Activated T-cell treated with anti-CD3 and anti-CD28 coated beads for 1 hour (primary cell): ENCODE data around the gene MYO5B.

Experiments used
- DNase-seq: peaks from one replicate; pipeline ENCODE4 v3.0.0-alpha.2; 2020; ENCODE audit warnings: low read depth

The MYO5B gene

GRCh38 chr18:49968644-49969309 lies 226.2 kb downstream of the MYO5B start:
- no peak for DNase-seq

- no peak for DNase-seq
Observed at GRCh38 chr18:49967636-49968313, 227.2 kb downstream of the MYO5B start.

- DNase-seq: no peak
Observed at GRCh38 chr18:49967171-49967570, 227.8 kb downstream of the MYO5B start.

GRCh38 chr18:49966090-49966489 lies 228.9 kb downstream of the MYO5B start:
- no peak for DNase-seq

- DNase-seq: no peak
Observed at GRCh38 chr18:49963217-49963616, 231.7 kb downstream of the MYO5B start.

GRCh38 chr18:49961271-49961670 lies 233.7 kb downstream of the MYO5B start:
- no peak for DNase-seq

- no peak for DNase-seq
Observed at GRCh38 chr18:49960376-49960775, 234.6 kb downstream of the MYO5B start.

- DNase-seq: no peak
Observed at GRCh38 chr18:49959176-49959575, 235.8 kb downstream of the MYO5B start.

- DNase-seq: no peak
Observed at GRCh38 chr18:49955263-49955662, 239.7 kb downstream of the MYO5B start.

GRCh38 chr18:49953391-49953790 lies 241.6 kb downstream of the MYO5B start:
- DNase-seq: no peak

GRCh38 chr18:49949951-49950395 lies 245.0 kb downstream of the MYO5B start:
- no peak for DNase-seq

- no peak for DNase-seq
Observed at GRCh38 chr18:49948975-49949374, 246.0 kb downstream of the MYO5B start.

GRCh38 chr18:49944663-49945062 lies 250.3 kb downstream of the MYO5B start:
- no peak for DNase-seq

GRCh38 chr18:49936821-49937220 lies 258.1 kb downstream of the MYO5B start:
- DNase-seq: no peak

- no peak for DNase-seq
Observed at GRCh38 chr18:49935215-49935614, 259.7 kb downstream of the MYO5B start.

GRCh38 chr18:49934457-49934856 lies 260.5 kb downstream of the MYO5B start:
- no peak for DNase-seq

GRCh38 chr18:49933530-49934128 lies 261.3 kb downstream of the MYO5B start:
- no peak for DNase-seq

- DNase-seq: no peak
Observed at GRCh38 chr18:49931760-49932159, 263.2 kb downstream of the MYO5B start.

GRCh38 chr18:49931179-49931578 lies 263.8 kb downstream of the MYO5B start:
- no peak for DNase-seq

GRCh38 chr18:49926106-49926745 lies 268.7 kb downstream of the MYO5B start:
- DNase-seq: no peak

GRCh38 chr18:49924293-49924983 lies 270.5 kb downstream of the MYO5B start:
- DNase-seq: no peak

GRCh38 chr18:49922228-49922627 lies 272.7 kb downstream of the MYO5B start:
- no peak for DNase-seq
